Measurements from ENCODE around the gene TNFRSF14. TPM values are rescaled to one million over a fixed set of nuclear protein-coding genes. Genes with fewer than 3 reads are reported as not detected.

TNFRSF14 gene
- total and polyA plus RNA-seq, 9 of the 15 experiments (the other 6 are each of a cell fraction or from before 2014, with no cell fraction given), result 0.11 to 2.3 (median 0.68) TPM; not detected in 2

- TF ChIP-seq, protein P1, sequence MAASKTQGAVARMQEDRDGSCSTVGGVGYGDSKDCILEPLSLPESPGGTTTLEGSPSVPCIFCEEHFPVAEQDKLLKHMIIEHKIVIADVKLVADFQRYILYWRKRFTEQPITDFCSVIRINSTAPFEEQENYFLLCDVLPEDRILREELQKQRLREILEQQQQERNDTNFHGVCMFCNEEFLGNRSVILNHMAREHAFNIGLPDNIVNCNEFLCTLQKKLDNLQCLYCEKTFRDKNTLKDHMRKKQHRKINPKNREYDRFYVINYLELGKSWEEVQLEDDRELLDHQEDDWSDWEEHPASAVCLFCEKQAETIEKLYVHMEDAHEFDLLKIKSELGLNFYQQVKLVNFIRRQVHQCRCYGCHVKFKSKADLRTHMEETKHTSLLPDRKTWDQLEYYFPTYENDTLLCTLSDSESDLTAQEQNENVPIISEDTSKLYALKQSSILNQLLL (CRISPR knock-in tag; IDR thresholded peaks at IDR 0.05; ENCODE audit: borderline replicate concordance), result no peak
- no peak for TF ChIP-seq ELF4 (CRISPR knock-in tag; IDR thresholded peaks at IDR 0.05)
- no peak for TF ChIP-seq USF1 (CRISPR knock-in tag; IDR thresholded peaks at IDR 0.05)
- no peak for TF ChIP-seq ZC3H11A (IDR thresholded peaks at IDR 0.05; ENCODE audit: low read depth, low read length)
- TF ChIP-seq RERE (CRISPR knock-in tag; IDR thresholded peaks at IDR 0.05; ENCODE audit: borderline replicate concordance), result no peak
- TF ChIP-seq ZBTB8A (IDR thresholded peaks at IDR 0.05; ENCODE audit: partially characterized antibody), result no peak
- TF ChIP-seq BDP1 (IDR thresholded peaks at IDR 0.05; ENCODE audit: insufficient read depth, insufficient read length), result no peak
- no peak for TF ChIP-seq ZNF655 (CRISPR knock-in tag; IDR thresholded peaks at IDR 0.05)
- no peak for TF ChIP-seq ZNF589 (CRISPR knock-in tag; IDR thresholded peaks at IDR 0.05; ENCODE audit: low read depth)
- TF ChIP-seq TRIM28 (IDR thresholded peaks at IDR 0.05), result no peak
- TF ChIP-seq, protein P2, sequence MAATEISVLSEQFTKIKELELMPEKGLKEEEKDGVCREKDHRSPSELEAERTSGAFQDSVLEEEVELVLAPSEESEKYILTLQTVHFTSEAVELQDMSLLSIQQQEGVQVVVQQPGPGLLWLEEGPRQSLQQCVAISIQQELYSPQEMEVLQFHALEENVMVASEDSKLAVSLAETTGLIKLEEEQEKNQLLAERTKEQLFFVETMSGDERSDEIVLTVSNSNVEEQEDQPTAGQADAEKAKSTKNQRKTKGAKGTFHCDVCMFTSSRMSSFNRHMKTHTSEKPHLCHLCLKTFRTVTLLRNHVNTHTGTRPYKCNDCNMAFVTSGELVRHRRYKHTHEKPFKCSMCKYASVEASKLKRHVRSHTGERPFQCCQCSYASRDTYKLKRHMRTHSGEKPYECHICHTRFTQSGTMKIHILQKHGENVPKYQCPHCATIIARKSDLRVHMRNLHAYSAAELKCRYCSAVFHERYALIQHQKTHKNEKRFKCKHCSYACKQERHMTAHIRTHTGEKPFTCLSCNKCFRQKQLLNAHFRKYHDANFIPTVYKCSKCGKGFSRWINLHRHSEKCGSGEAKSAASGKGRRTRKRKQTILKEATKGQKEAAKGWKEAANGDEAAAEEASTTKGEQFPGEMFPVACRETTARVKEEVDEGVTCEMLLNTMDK (IDR thresholded peaks at IDR 0.05; ENCODE audit: borderline replicate concordance, insufficient read depth, low read depth, low read length, poor library complexity, severe bottlenecking), result no peak
- TF ChIP-seq KAT7 (CRISPR knock-in tag; IDR thresholded peaks at IDR 0.05; ENCODE audit: borderline replicate concordance), result no peak
- no peak for TF ChIP-seq PHF21A (IDR thresholded peaks at IDR 0.05; ENCODE audit: borderline replicate concordance, low read depth)
- no peak for TF ChIP-seq TCF15 (CRISPR knock-in tag; IDR thresholded peaks at IDR 0.05)
- TF ChIP-seq ZNF121 (CRISPR knock-in tag; conservative IDR thresholded peaks at IDR 0.05), result no peak
- TF ChIP-seq EP400 (IDR thresholded peaks at IDR 0.05), result no peak
These were observed at the start of gene TNFRSF14 (continued) for GRCh38 chr1:2556277-2556677.
